SK-N-SH (cell line): Measurements from ENCODE around the gene PELI2. TPM values are rescaled to one million over a fixed set of nuclear protein-coding genes. Genes with fewer than 3 reads are reported as not detected.

Source experiments
- CTCF ChIA-PET: fragments of 300-600, 350-600 bp; formaldehyde crosslinking; extraction: SDS; loops from one replicate; lab custom pipeline; 2021; lab: Yijun Ruan, JAX
- POLR2A ChIA-PET: fragments of 350-600 bp; sonication (Branson Sonifier 250); formaldehyde crosslinking; extraction: SDS; loops from one replicate; lab custom pipeline; 2020; ENCODE audit warnings: antibody characterized with exemption, inconsistent platforms; lab: Yijun Ruan, JAX
- DNase-seq: peaks from one replicate; pipeline ENCODE4 v3.0.0; 2012
- H2AFZ ChIP-seq: fragments of 200-600 bp; sonication (generic); 2 replicates; pipeline ENCODE4 v1.8.1; 2016; ENCODE audit warnings: antibody characterized with exemption, mild to moderate bottlenecking, low read depth
- H3F3A ChIP-seq: fragments of 200-600 bp; sonication (generic); replicated peaks from 2 replicates; pipeline ENCODE3; 2016; ENCODE audit warnings: antibody characterized with exemption, mild to moderate bottlenecking; ENCODE audit not compliant: insufficient read depth
- H3K27ac ChIP-seq, 2 experiments: fragments of 200-500 bp in 1 of 2; fragments of 200-600 bp in 1 of 2; sonication (Bioruptor generic) in 1 of 2; sonication (generic), shearing (Covaris generic) in 1 of 2; 2 replicates each; pipeline versions ENCODE4 v1.5.1 to v1.6.1; 2014 to 2016; ENCODE audit warnings: low read depth in 2 of 2, inconsistent platforms in 1 of 2, low read length in 1 of 2, mild to moderate bottlenecking in 1 of 2, mixed read lengths in 1 of 2
- H3K27me3 ChIP-seq: fragments of 200-600 bp; sonication (generic), shearing (Covaris generic); 2 replicates; pipeline ENCODE4 v1.6.1; 2016; ENCODE audit warnings: mixed run types; ENCODE audit not compliant: insufficient read depth
- H3K36me3 ChIP-seq, 2 experiments: fragments of 200-500 bp in 1 of 2; fragments of 200-600 bp in 1 of 2; sonication (Bioruptor generic) in 1 of 2; sonication (generic) in 1 of 2; replicated peaks in 1 of 2; 2 replicates each; pipeline versions ENCODE3 to v1.5.1; 2014 to 2016; ENCODE audit warnings: low read length in 1 of 2, mild to moderate bottlenecking in 1 of 2; ENCODE audit not compliant: insufficient read depth in 2 of 2, control insufficient read depth in 1 of 2
- H3K4me1 ChIP-seq, 2 experiments: fragments of 200-500 bp in 1 of 2; fragments of 200-600 bp in 1 of 2; sonication (Bioruptor generic) in 1 of 2; sonication (generic), shearing (Covaris generic) in 1 of 2; 2 replicates each; pipeline versions ENCODE4 v1.5.1 to v1.6.1; 2014 to 2016; ENCODE audit warnings: low read depth in 1 of 2, low read length in 1 of 2, mixed run types in 1 of 2; ENCODE audit not compliant: insufficient read depth in 2 of 2, control insufficient read depth in 1 of 2
- H3K4me2 ChIP-seq: fragments of 200-600 bp; sonication (generic), shearing (Covaris generic); 2 replicates; pipeline ENCODE4 v1.6.1; 2017; ENCODE audit warnings: mixed run types
- H3K4me3 ChIP-seq, 2 experiments: fragments of 200-500 bp in 1 of 2; fragments of 200-600 bp in 1 of 2; sonication (Bioruptor generic) in 1 of 2; sonication (generic), shearing (Covaris generic) in 1 of 2; 2 replicates each; pipeline versions ENCODE4 v1.5.1 to v1.8.1; 2014 to 2016; ENCODE audit warnings: low read depth in 2 of 2, inconsistent platforms in 1 of 2, low read length in 1 of 2, mild to moderate bottlenecking in 1 of 2, mixed read lengths in 1 of 2, moderate library complexity in 1 of 2
- H3K79me2 ChIP-seq: fragments of 200-600 bp; sonication (generic); 2 replicates; pipeline ENCODE4 v1.8.1; 2017; ENCODE audit warnings: mild to moderate bottlenecking; ENCODE audit not compliant: insufficient read depth
- H3K9ac ChIP-seq: fragments of 200-600 bp; sonication (generic); 2 replicates; pipeline ENCODE4 v1.6.1; 2017; ENCODE audit warnings: mixed run types
- H3K9me2 ChIP-seq: fragments of 200-600 bp; sonication (generic); 2 replicates; pipeline ENCODE4 v1.6.1; 2017; ENCODE audit warnings: mixed run types
- H3K9me3 ChIP-seq: fragments of 200-600 bp; sonication (generic); 2 replicates; pipeline ENCODE4 v1.6.1; 2017; ENCODE audit warnings: mixed run types, mild to moderate bottlenecking, moderate library complexity
- H4K20me1 ChIP-seq: fragments of 200-600 bp; sonication (generic); 2 replicates; pipeline ENCODE4 v1.6.1; 2017; ENCODE audit warnings: mild to moderate bottlenecking, mixed run types; ENCODE audit not compliant: insufficient read depth
- CHD2 ChIP-seq: fragments of 150-350 bp; IDR thresholded peaks from 2 replicates; pipeline ENCODE4 v1.6.1; 2018; ENCODE audit warnings: low read length; ENCODE audit not compliant: partially characterized antibody
- EZH2phosphoT487 ChIP-seq: fragments of 200-600 bp; sonication (generic); IDR thresholded peaks from 2 replicates; pipeline ENCODE4 v1.6.1; 2017; ENCODE audit warnings: low read depth, mixed run types, mild to moderate bottlenecking, antibody characterized with exemption, moderate library complexity, borderline replicate concordance
- FOSL2 ChIP-seq: IDR thresholded peaks from 2 replicates; pipeline ENCODE4 v1.4.0; 2012; ENCODE audit warnings: low read depth, mild to moderate bottlenecking, moderate library complexity, borderline replicate concordance
- FOXM1 ChIP-seq: IDR thresholded peaks from 2 replicates; pipeline ENCODE4 v1.4.0; 2012; ENCODE audit warnings: low read depth, mild to moderate bottlenecking
- IRF3 ChIP-seq: fragments of 150-350 bp; IDR thresholded peaks from 2 replicates; pipeline ENCODE4 v1.6.1; 2016; ENCODE audit warnings: mild to moderate bottlenecking, low read depth, low read length
- MAX ChIP-seq: IDR thresholded peaks from 2 replicates; pipeline ENCODE4 v1.4.0; 2012; ENCODE audit warnings: low read depth
- NRF1 ChIP-seq: IDR thresholded peaks from 2 replicates; pipeline ENCODE4 v1.6.1; 2012; ENCODE audit warnings: low read depth, mild to moderate bottlenecking, low read length
- RCOR1 ChIP-seq: fragments of 150-350 bp; IDR thresholded peaks from 2 replicates; pipeline ENCODE4 v1.6.1; 2017; ENCODE audit warnings: antibody characterized with exemption, low read length
- REST ChIP-seq: IDR thresholded peaks from 2 replicates; pipeline ENCODE4 v1.6.1; 2012; ENCODE audit warnings: mild to moderate bottlenecking, low read depth, low read length, moderate library complexity
- RFX5 ChIP-seq: IDR thresholded peaks from 2 replicates; pipeline ENCODE4 v1.6.1; 2012; ENCODE audit warnings: mild to moderate bottlenecking, improper control_type of control experiment, low read length
- SIN3A ChIP-seq: IDR thresholded peaks from 2 replicates; pipeline ENCODE4 v1.6.1; 2012; ENCODE audit warnings: low read depth, mild to moderate bottlenecking, low read length, moderate library complexity, borderline replicate concordance
- SMC3 ChIP-seq: IDR thresholded peaks from 2 replicates; pipeline ENCODE4 v1.6.1; 2012; ENCODE audit warnings: low read depth, low read length, improper control_type of control experiment
- TCF12 ChIP-seq: IDR thresholded peaks from 2 replicates; pipeline ENCODE4 v1.4.0; 2012
- YY1 ChIP-seq: IDR thresholded peaks from 2 replicates; pipeline ENCODE4 v1.4.0; 2012; ENCODE audit warnings: low read depth, mild to moderate bottlenecking
- WGBS: methylation state at CpG from one replicate; pipeline ENCODE4 v1.1.6; 2017; ENCODE audit warnings: low lambda C conversion rate; 5-methylcytosine and 5-hydroxymethylcytosine counted together
- polyA plus RNA-seq, 3 experiments: library from polyadenylated mRNA; depleted of rRNA; stranded (reverse); fragments of >200 nt; gene quantifications; 2 replicates each; pipeline ENCODE4 v1.2.3, GENCODE V29; 2012
- TF ChIP-seq, protein P1 (sequence below): IDR thresholded peaks from 2 replicates; pipeline ENCODE4 v1.4.0; 2012; ENCODE audit warnings: low read depth, borderline replicate concordance

Gene PELI2
- polyA plus RNA-seq, 1 of the 3 experiments (the other 2 are of a cell fraction) = not detected

DNA sequence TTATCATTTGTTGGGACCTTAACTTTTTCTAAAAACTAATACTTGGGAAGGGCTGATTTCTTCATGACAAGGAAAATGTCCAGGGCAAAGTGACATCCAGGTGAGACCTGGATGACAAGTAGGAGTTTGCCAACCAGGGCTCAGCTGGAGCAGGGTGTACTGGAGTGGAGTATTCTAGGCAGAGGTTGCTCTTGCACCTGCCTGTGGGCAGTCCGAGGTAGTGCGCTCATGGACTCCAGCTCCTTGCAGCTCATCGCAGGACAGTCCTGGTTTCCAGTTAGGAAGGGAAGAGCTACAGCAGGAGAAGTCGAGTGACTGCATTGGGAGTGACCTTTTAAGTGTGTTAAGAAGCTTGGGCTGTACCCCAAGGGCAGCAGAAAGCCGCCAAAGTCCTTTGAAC lies 175.9 kb downstream of the PELI2 start (continued):
- TF ChIP-seq, protein P1, sequence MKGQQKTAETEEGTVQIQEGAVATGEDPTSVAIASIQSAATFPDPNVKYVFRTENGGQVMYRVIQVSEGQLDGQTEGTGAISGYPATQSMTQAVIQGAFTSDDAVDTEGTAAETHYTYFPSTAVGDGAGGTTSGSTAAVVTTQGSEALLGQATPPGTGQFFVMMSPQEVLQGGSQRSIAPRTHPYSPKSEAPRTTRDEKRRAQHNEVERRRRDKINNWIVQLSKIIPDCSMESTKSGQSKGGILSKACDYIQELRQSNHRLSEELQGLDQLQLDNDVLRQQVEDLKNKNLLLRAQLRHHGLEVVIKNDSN = no peak
- TF ChIP-seq TCF12 (no peak), IRF3 (no peak), REST (no peak), MAX (no peak)

DNA sequence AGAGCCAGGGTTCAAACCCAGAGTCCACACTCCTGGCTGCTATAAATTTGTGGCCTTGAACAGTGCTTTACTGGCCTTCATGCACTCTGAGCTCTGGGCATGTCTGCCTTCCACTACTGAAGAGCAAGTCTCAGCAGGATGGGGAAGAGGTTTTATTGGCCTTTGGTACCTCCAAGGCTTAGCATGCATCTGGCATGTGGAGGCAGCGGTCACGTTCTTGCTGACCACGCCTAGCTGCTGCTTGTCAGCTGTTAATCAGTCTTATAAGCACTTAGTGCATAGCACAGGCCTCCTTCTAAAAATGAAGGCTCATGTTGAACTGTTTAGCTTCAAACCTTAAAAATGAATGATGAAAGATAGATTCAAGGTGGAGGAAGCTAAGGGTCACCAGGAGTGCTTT lies 177.5 kb downstream of the PELI2 start:
- Histone ChIP-seq H3K9me3 (no peaks in the 10 kb centered on the region), H3K27ac (no peak overlapping the region), H3F3A (no peaks in the 10 kb centered on the region), H3K9ac (no peak overlapping the region), H3K9me2 (no peaks in the 10 kb centered on the region), H3K36me3 (no peaks in the 10 kb centered on the region), H4K20me1 (no peaks in the 10 kb centered on the region), H2AFZ (no peak overlapping the region), H3K79me2 (no peaks in the 10 kb centered on the region), H3K4me3 (no peak overlapping the region), H3K4me2 (no peak overlapping the region), H3K27me3 (peaks cover 81% of the 10 kb centered on the region), H3K4me1 (no peaks in the 10 kb centered on the region; a peak in 1 of 4 replicates)
- no peak for DNase-seq
- CTCF ChIA-PET = no interaction called here
- POLR2A ChIA-PET = no interaction called here
- 15% methylated on average over 3 of the region's 3 CpGs for WGBS
- TF ChIP-seq FOXM1 (no peak), CHD2 (no peak), YY1 (no peak), IRF3 (no peak), RFX5 (no peak), EZH2phosphoT487 (no peak), SIN3A (no peak), TCF12 (no peak), RCOR1 (no peak), NRF1 (no peak), FOSL2 (no peak), SMC3 (no peak)
